Heart left ventricle (tissue), 16 donors: ENCODE data around the gene TAF1B. TPM values are rescaled to one million over a fixed set of nuclear protein-coding genes. Genes with fewer than 3 reads are reported as not detected.

Experiments
- ATAC-seq, 4 donors: fragments of 200-7000 bp; cut with Tn5 transposase; one replicate each; pipeline ENCODE4 v1.9.1; 2020 to 2022; ENCODE audit warnings: moderate library complexity in 4 of 4, mild to moderate bottlenecking in 3 of 4, moderate number of reproducible peaks in 1 of 4
- DNase-seq, 5 donors: peaks; one replicate each; pipeline ENCODE4 v3.0.0-alpha.2; 2020
- H3K27ac ChIP-seq, 12 donors: fragments of 200-600 bp; sonication (generic) in 4 of 12; one replicate each; pipeline versions ENCODE4 v1.5.0 to v1.8.0; 2016 to 2022; ENCODE audit warnings: mild to moderate bottlenecking in 2 of 12
- H3K27me3 ChIP-seq, 9 donors: fragments of 200-600 bp; sonication (generic) in 2 of 9; one replicate each; pipeline versions ENCODE4 v1.5.1 to v1.8.0; 2016 to 2022; ENCODE audit warnings: mild to moderate bottlenecking in 3 of 9
- H3K36me3 ChIP-seq, 9 donors: fragments of 200-600 bp; sonication (generic) in 2 of 9; one replicate each; pipeline versions ENCODE4 v1.5.0 to v1.8.0; 2018 to 2022; ENCODE audit warnings: mild to moderate bottlenecking in 2 of 9
- H3K4me1 ChIP-seq, 12 donors: fragments of 200-600 bp; sonication (generic) in 4 of 12; one replicate each; pipeline versions ENCODE4 v1.5.0 to v1.8.0; 2016 to 2022; ENCODE audit warnings: mild to moderate bottlenecking in 3 of 12
- H3K4me3 ChIP-seq, 12 donors: fragments of 200-600 bp; sonication (generic) in 4 of 12; one replicate each; pipeline versions ENCODE4 v1.5.0 to v1.8.0; 2017 to 2022; ENCODE audit warnings: mild to moderate bottlenecking in 9 of 12, moderate library complexity in 4 of 12
- H3K9me3 ChIP-seq, 12 donors: fragments of 200-600 bp; sonication (generic) in 4 of 12; one replicate each; pipeline versions ENCODE4 v1.5.0 to v1.8.0; 2016 to 2022; ENCODE audit warnings: mild to moderate bottlenecking in 1 of 12
- POLR2A ChIP-seq, 2 donors: fragments of 450-650 bp; IDR thresholded peaks; one replicate each; pipeline ENCODE4 v1.6.1; 2017; ENCODE audit warnings: antibody characterized with exemption in 2 of 2, mild to moderate bottlenecking in 2 of 2, moderate library complexity in 2 of 2
- WGBS, 4 donors: extraction: QIAGEN DNeasy Blood & Tissue Kit in 2 of 4; methylation state at CpG; one replicate each; pipeline versions ENCODE4 v1.1.5 to v1.1.7; 2013 to 2018; 5-methylcytosine and 5-hydroxymethylcytosine counted together
- intact Hi-C, 10 donors: fragments of 100-400 bp; cut with DNase I; formaldehyde crosslinking; loops; one replicate each; pipeline versions ENCODE4 v1.11.1 to v1.14.2; 2022
- polyA plus RNA-seq, 2 donors: library from polyadenylated mRNA; stranded (reverse); fragments of 200-250 nt; gene quantifications; one replicate each; pipeline ENCODE4 v1.2.3, GENCODE V29; 2013
- total RNA-seq, 9 donors: library from RNA; depleted of rRNA in 2 of 9; stranded (reverse); fragments of >200 nt in 2 of 9; fragmentation: NEBNext Ultra II Directional in 3 of 9; extraction: Animal tissue kit (Norgen Biotek cat#: 25700) in 3 of 9; gene quantifications; one replicate each; pipeline versions ENCODE4 v1.1.0 to v1.2.4, GENCODE V29; 2016 to 2023
- TF ChIP-seq, protein P1 (sequence below), 12 donors: fragments of 200-600 bp; sonication (generic) in 4 of 12; IDR thresholded peaks; one replicate each; pipeline versions ENCODE4 v1.5.0 to v1.8.0; 2018 to 2022; ENCODE audit warnings: antibody characterized with exemption in 12 of 12, mild to moderate bottlenecking in 5 of 12
- donor health status: ischemic (EF 13 %, LVEDD 7.1; RV severe dilation, severe dysfunction).
- donor health status: healthy with polysubstance abuse.
- donor health status: DM: no; HTN: yes; CAD: no.
- donor health status: DM: no; HTN: no; CAD: no.
- donor health status: ischemic (EF 25% LVEDD 6.9; RV normal size, moderate dysfunction).
- donor health status: ischemic (EF 25% LVEDD 5.7; RV mildly dilated, moderate dysfunction).
- donor health status: healthy.
- donor health status: DM: yes; HTN: yes; CAD: no.
- donor health status: ischemic (EF 35%, LVEDD 5.7; RV mildly dilated, moderate dysfunction).
- donor health status: nonischemic (EF 11% LVEDD 7.7; RV severe dilation, severe dysfunction).
- donor health status: DM: yes; HTN: yes; CAD: no.
- donor health status: PGD.
- donor health status: ischemic (EF 29% LVEDD 5.4; RV normal size, mild dysfunction).
- donor health status: nonischemic (EF 23%, LVEDD 6.1; RV moderate dilation, normal function).

The TAF1B gene
- total and polyA plus RNA-seq, 11 donors: 1.1 to 13.9 (median 4.7) TPM

DNA sequence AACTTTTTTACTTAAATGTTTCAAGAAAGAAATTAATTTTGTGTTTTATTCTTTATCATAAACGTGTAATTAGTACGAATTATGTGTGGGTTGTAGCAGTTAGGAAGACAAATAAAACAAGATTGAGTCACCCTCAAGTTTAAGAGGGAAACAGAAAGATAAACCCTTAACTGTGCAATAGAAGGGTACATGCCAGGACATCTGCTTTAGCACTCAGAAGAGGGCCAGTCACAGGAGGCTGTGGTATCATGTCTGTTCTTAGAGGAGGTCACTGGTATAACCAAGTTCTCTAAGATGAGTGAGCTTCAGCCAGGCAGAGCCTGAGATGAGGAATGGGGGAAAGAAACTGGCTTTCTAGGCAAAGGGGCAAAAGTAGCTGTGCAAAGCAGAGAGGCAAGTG lies 65.8 kb downstream of the TAF1B start:
- Histone ChIP-seq H3K4me1 (no peaks in the 10 kb centered on the region), H3K36me3 (peaks cover 0 to 48% (median 29%) of the 10 kb centered on the region in 9 donors), H3K27me3 (no peaks in the 10 kb centered on the region), H3K4me3 (no peak overlapping the region), H3K9me3 (no peaks in the 10 kb centered on the region), H3K27ac (no peak overlapping the region)
- no peak for ATAC-seq
- TF ChIP-seq, protein P1, sequence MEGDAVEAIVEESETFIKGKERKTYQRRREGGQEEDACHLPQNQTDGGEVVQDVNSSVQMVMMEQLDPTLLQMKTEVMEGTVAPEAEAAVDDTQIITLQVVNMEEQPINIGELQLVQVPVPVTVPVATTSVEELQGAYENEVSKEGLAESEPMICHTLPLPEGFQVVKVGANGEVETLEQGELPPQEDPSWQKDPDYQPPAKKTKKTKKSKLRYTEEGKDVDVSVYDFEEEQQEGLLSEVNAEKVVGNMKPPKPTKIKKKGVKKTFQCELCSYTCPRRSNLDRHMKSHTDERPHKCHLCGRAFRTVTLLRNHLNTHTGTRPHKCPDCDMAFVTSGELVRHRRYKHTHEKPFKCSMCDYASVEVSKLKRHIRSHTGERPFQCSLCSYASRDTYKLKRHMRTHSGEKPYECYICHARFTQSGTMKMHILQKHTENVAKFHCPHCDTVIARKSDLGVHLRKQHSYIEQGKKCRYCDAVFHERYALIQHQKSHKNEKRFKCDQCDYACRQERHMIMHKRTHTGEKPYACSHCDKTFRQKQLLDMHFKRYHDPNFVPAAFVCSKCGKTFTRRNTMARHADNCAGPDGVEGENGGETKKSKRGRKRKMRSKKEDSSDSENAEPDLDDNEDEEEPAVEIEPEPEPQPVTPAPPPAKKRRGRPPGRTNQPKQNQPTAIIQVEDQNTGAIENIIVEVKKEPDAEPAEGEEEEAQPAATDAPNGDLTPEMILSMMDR (IDR thresholded peaks at IDR 0.05): no peak
- no peak for TF ChIP-seq POLR2A (IDR thresholded peaks at IDR 0.05)
- WGBS, 4 donors: 85 to 93% (median 89%) methylated on average over 2 of the region's 2 CpGs
- intact Hi-C loops: no loop called here
- no peak for DNase-seq

DNA sequence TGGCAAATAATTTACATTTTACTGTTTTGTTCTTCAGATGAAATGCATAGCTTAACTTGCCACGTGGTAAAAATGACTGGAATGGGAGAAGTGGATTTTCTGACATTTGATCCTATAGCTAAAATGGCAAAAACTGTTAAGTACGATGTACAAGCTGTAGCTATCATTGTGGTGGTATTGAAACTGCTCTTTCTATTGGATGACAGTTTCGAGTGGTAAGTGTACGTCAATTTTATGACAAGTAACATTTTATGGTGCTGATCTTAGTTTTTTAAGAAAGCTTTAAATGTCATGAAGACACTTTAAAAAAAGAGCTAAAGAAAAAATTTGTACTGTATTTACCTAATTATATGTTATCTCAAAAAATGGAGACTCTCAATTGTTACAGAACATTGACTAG lies 67.4 kb downstream of the TAF1B start:
- TF ChIP-seq POLR2A (IDR thresholded peaks at IDR 0.05): no peak
- TF ChIP-seq, protein P1 (IDR thresholded peaks at IDR 0.05): no peak
- intact Hi-C loops: no loop called here
- Histone ChIP-seq H3K4me3 (no peak overlapping the region), H3K4me1 (no peaks in the 10 kb centered on the region), H3K27ac (no peak overlapping the region), H3K9me3 (no peaks in the 10 kb centered on the region), H3K27me3 (no peaks in the 10 kb centered on the region), H3K36me3 (peaks cover 0 to 48% (median 22%) of the 10 kb centered on the region in 9 donors)
- DNase-seq: no peak
- ATAC-seq: no peak
- WGBS, 4 donors: 70 to 94% (median 79%) methylated on average over 4 of the region's 4 CpGs

DNA sequence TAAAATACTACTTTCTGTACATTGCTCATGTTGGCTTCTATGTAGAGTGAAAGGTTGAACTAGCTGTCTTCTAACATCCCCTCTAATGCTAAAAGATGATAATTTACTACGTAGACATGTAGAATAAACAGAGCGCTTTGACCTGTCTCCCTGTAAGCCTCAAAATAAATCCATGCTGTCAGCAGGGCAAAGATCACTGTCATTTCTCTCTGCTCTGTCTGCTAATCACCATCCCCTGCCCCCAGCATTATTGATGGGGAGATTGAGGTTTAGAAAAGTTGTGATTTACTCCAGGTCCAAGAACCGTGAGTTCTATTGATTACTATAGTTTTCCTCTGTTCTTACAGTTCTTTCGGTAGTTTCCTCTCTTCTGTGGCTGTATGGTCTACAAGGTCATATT lies 69.2 kb downstream of the TAF1B start:
- Histone ChIP-seq H3K36me3 (peaks cover 0 to 53% (median 26%) of the 10 kb centered on the region in 9 donors), H3K27me3 (no peaks in the 10 kb centered on the region), H3K4me1 (no peaks in the 10 kb centered on the region), H3K27ac (no peak overlapping the region), H3K4me3 (no peak overlapping the region), H3K9me3 (no peaks in the 10 kb centered on the region)
- intact Hi-C loops: no loop called here
- TF ChIP-seq, protein P1 (IDR thresholded peaks at IDR 0.05): no peak
- no peak for TF ChIP-seq POLR2A (IDR thresholded peaks at IDR 0.05)
- ATAC-seq: no peak
- no peak for DNase-seq
- WGBS, 4 donors: 95 to 97% (median 97%) methylated on average over 4 of the region's 4 CpGs

DNA sequence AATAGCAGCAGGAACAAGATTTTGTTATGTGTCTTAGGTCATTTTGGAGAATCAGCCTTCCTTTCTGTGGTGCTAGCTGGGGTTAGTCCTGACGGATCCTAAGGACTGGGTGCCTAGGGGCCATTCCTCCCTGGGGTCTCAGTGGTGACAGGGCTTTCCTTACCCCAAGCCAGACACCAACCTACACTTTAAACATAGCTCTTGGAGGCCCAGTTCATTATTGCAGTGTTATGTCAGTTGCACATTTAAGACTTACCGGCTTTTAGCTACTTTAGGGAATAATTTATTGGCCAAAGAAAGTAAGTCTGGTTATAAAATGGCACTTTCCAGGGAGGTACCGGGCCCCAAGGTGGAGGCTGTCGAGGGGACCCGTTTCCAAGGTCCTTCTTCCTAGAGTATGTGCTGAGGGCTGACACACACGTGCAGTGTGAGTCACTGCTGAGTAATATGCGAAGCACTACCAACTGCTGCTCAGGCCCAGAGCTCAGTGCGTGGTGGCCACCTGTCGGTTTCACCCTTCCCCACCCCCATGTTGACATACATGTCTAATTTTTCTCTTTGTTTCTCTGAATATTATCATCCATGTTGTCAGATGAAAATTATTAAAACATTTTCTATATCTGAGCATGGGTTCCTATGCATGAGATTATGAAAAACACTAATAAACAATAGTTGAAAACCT lies 71.3 kb downstream of the TAF1B start:
- TF ChIP-seq, protein P1 (IDR thresholded peaks at IDR 0.05): no peak
- no peak for TF ChIP-seq POLR2A (IDR thresholded peaks at IDR 0.05)
- Histone ChIP-seq H3K4me1 (peaks cover 0 to 16% (median 2%) of the 10 kb centered on the region in 12 donors), H3K27me3 (no peaks in the 10 kb centered on the region), H3K36me3 (peaks cover 0 to 64% (median 26%) of the 10 kb centered on the region in 9 donors), H3K27ac (no peak overlapping the region), H3K9me3 (no peaks in the 10 kb centered on the region), H3K4me3 (no peak overlapping the region)
- intact Hi-C loops: no loop called here
- DNase-seq: no peak
- no peak for ATAC-seq
- WGBS, 4 donors: 90 to 95% (median 92%) methylated on average over 9 of the region's 9 CpGs
